GM19238 (cell line): Measurements from ENCODE around the gene SPATS2L.

Source experiments
- DNase-seq: peaks from one replicate; pipeline ENCODE4 v3.0.0; 2011; ENCODE audit warnings: low spot score; ENCODE audit not compliant: insufficient read length

The SPATS2L gene

DNA sequence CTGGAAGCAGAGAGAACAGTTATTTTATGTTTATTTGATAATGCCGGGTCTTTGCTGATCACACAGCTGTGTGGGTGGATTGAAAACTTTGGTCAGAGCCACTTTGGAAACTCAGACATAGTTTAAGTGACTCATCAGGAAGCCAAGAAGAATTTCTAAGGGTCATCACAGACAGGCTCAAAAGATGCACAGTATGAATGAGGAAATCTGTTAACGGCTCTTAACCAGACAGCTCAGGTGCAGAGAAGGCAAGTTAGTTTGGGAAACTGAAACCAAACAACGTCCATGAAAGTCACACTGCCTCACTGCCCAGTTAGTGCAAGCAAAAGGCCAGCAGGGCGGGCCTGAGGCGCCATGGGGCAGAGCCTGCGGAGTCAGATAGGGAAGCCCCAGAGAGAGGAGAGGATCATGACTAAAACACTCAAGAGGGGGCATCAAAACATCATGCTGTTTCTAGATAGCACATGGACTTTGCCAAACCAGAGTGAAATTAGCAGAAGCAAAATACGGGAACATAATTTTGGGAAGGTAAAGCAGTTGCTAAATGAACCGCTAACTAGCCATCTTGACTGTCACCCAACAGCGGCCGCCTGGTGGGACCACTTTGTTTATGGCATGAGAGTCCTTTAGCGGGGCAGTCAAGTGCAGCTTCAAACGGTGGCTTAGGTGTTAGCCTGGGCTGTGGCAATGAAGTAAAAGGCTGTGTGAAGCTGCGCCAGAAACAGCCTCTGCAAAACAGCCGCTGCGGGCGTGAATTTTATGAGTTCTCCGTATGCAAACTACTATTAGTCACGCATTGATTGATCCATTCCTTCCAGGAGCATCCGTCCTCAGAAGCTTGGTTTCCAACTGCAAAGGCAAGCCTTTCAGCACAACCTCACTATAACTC, 102.2 kb downstream of the SPATS2L start:
- no peak for DNase-seq

DNA sequence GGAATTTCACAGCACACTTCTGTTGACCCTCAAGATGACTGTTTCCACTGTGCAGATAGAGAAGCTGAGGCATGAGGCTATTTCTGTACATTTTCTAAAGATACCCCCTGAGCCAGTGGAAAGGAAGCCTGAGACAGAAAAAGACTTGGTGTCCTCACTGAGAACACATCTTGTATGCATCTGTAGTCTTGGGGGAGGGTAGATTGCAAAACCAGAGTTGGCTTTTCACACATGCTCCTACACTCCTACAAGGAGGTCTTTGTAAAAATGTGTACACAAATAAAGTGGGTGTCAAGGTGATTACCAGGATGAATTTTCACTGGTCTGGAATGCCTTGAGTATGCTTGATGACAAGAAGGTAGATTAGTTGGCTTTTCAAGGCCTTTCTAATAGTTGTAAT, 105.3 kb downstream of the SPATS2L start:
- no peak for DNase-seq

DNA sequence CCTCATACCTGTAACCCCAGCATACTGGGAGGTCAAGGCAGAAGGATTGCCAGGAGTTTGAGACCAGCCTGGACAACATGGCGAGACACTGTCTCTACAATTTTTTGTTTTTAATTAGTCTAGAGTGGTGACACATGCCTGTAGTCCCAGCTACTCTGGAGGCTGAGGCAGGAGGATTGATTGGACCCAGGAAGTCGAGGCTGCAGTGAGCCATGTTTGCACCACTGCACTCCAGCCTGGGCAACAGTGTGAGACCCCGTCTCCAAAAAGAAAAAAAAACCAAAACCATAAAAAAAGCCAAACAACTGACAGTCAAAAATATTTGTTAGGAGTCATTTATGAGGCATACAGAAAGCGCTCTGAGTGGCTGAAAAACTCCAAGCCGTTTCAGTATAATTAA, 107.9 kb downstream of the SPATS2L start:
- no peak for DNase-seq

DNA sequence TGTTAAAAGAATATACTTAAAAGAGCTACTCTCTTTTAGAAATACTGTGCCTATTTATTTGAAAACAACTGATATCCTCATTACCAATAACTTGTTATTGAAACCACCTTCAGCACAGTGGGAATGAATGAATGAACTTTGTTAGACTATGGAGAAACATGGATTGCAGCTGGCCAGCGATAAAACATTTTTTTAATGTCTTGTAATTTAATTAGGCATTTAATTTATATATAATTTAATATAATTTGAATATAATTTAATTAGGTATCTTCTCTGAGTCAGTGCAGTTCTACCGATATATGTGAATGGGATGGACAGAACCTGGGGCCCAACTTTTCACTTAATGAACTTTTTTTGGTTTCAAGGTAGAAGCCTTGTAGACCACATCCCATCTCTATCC, 109.0 kb downstream of the SPATS2L start:
- DNase-seq = no peak

DNA sequence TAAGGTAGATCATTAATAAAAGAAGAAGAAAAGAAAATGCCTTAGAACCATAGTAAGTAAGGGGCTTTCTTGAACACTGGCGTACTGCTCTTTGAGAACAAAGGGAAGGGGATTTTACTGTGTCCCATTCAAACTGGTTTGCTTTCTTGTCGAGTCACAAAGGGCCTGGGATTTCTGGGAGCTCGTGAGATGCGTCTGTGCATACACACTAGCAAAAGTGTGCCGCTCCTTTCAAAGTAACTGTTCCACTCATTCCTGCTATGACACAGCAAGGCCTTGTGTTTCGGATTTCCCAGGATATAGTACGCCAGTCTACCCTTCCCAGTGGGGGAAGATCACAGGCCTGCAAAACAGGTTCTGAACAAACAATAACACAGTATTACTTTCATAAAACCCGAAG, 110.4 kb downstream of the SPATS2L start:
- DNase-seq = no peak

DNA sequence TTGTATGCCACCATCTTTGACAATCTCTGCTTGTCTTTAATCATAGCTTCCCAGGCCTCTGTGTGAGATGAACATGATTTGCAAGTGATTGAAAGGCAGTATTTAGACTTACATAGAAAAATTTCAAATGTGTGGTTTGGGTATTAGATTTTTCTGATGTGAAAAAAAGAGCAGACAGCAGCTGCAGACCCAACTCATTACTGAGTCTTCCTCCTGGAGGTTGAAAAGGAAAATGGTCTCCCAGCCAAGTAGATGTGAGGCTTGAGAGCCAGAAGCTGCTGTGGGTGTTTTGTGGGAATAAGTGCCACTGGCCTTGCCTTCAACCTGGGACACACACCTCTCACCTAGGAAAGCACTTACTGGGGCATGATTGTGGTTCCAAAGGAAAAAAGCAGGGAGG, 110.9 kb downstream of the SPATS2L start:
- DNase-seq = no peak

DNA sequence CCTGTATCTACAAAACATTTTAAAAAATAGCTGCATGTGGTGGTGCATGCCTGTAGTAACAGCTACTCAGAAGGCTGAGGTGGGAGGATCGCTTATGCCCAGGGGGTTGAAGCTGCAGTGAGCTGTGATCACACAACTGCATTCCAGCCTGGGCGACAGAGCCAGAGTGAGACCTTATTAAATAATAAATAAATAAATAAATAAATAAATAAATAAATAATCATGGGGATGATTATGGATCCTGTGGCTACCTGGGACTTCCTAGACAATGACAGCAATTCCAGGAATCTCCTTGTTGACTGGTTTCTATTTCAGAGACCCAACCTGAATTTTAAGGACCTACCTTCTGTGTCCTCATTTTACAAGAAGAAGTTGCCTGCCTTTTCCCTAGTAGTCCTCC, 111.9 kb downstream of the SPATS2L start:
- no peak for DNase-seq

DNA sequence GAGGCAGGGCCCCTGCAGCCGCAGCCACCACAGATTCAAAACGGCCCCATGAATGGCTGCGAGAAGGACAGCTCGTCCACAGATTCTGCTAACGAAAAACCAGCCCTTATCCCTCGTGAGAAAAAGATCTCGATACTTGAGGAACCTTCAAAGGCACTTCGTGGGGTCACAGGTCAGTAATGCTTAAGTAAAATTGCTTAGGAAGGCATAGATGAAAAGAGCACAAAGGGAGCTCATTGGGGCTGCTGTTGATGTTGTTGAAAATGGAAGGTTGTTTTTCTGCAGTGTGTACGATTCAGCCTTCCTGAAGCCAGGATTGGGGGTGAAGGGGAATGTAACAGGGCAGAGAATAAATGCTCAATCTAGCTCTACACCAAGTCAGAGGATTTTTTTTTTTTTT, 112.8 kb downstream of the SPATS2L start:
- no peak for DNase-seq

DNA sequence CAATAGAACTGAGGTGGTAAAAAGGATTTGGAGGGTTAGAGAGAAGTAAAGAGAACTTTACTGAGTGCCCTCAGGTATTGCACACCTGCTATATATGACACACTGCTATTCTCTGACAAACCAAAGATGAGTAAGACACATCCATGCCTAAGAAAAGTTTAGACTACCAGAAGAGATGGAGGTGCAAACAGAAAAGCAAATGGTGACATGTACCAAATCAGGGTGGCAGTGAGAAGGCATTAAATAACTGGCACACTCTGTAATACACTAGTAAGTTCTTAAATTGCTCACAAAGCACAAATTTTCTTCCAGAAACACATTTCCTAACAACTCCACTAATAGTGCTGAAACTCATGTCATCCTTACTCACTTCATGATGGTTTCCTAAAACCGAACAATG, 114.8 kb downstream of the SPATS2L start:
- DNase-seq = no peak

DNA sequence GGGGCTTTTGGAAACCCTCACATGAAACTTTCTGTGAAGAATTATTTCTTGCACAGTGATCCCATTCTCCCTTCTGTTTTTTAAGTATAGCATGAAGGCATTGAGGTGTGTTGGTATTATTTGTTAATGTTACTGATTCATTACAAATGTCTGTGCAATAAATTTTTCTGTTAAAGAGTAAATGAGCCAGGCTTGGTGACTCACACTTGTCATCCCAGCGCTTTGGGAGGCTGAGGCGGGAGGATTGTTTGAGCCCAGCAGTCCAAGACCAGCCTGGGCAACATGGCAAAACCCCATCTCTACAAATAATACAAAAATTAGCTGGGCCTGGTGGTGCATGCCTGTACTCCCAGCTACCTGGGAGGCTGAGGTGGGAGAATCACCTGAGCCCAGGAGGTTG, 115.6 kb downstream of the SPATS2L start:
- DNase-seq = no peak

DNA sequence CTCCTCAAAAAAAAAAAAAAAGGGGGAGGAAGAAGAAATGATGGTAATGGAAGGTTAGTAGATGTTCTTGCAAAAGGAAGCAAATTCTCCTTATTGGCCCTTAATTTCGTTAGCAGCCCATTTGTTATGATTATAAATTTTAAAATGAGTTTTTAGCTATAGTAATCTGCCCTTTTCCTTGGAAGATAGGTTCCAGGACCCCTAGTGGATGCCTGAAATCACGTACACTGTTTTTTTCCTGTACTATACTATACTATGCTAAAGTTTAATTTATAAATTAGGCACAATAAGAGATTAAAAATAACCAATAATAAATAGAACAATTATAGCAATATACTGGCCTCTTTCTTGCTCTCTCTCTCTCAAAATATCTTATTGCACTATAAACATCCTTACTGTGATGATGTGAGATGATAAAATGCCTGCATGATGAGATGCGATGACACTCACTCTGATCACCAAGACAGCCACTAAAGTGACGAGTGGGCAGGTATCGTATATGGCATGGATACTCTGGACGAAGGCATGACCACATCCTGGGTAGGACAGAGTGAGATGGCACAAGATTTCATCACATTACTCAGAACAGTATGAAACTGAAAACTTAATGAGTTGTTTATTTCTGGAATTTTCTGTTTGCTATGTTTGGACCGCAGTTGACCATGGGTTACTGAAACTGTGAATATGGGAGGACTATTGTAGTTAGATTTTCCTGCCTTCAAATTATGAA, 116.2 kb downstream of the SPATS2L start:
- DNase-seq = no peak

DNA sequence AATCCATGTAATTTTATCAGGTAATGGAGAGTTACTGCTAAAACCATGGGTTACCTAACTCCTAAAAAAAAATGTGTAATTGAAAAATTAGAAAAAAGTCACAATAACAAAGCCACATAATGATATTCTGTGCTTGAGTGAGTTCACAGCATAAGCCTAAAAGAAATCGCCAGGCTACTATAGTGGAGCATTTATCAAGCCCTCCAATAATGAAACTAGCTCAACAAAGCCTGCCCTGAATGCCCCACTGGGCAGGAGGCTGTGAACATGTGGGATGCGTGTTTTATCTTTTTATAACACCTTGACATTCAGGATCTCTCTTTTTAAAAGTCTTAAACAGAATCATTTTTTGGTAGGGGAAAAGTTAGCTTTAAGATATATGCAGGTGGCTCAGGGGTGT, 117.0 kb downstream of the SPATS2L start:
- no peak for DNase-seq

DNA sequence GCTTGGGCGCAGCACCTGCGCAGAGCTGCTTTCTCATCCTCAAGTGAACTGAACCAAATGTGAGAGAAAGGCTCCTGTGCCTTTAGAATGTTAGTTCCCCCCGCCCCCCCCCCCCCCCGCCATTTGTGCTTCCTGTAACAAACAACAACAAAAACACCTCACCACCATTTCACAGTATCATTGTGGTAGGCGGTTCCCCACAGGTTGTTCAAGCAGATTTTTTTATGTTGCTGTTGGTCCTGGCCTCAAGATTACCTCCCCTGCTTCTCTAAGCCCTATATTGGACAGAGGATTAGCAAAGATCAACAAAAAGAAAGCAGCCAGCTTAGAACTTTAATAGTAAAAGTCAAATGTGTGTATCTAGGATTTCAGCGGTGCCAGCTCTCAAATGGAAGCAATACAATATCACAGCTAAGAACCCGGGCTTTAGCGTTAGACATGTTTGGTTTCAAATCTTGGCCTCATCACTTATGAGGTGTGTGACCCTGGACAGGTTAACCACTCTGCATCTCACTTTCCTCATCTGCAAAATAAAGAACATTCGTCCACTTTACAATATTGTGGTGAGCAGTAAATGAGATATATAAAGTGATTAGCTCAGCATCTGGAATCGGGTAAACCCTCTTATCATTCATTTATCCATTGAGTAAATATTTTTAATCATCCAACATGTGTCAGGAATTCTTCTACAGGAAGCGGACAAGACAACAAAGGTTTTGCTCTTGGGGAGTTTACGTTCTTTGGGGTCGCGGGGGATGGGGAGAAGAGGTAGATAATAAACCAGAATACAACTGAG, 118.7 kb downstream of the SPATS2L start:
- no peak for DNase-seq

DNA sequence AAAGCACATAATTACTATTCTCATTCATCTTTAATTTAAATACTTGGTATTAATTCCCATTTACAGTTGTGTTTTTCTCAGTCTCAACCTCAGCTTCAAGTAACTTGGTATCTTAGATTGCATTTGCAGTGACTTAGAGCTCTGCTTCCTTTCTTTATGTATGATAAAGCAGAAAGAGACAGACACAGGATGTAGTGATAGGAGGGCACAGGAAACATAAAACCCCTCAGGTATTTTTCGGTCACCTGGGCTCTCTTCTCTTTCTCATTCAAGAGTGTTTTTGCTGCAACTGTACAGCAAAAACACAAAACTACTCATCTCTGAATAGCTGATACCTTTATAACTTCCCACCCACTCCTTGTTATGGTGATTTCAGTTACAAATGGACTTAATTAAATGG, 120.3 kb downstream of the SPATS2L start:
- DNase-seq = no peak

DNA sequence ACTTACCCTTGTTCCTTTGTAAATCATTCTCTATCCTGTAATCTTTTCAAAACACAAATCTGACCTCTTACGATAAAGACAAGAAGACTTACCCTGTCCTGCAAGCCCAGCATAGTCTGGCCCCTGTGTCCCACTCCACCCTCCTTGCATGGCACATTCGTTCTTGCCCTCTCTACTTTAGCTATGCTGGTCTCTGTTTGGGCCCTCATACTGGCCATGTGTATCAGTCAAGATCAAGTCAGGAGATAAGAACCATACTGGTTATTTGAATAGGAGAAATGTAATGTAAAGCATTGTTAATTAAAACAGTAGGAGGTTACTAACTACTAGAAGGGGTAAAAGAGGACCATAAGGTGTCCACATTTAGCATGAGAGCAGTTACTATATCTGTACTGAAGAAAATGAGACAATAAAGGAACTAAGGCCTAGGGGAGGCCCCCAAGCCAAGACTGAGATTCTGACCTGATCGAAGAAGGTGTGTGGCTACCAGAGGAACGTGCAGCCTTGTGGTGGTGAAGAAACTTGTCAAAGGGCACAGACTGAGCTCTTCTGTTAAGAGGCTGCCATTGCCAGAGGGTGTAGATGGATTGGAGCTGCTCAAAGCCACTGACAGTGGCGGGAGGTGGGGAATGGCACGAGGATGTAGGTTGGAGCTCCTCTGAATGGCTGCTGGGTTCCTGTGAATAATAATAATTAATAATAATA, 122.6 kb downstream of the SPATS2L start:
- DNase-seq = no peak

DNA sequence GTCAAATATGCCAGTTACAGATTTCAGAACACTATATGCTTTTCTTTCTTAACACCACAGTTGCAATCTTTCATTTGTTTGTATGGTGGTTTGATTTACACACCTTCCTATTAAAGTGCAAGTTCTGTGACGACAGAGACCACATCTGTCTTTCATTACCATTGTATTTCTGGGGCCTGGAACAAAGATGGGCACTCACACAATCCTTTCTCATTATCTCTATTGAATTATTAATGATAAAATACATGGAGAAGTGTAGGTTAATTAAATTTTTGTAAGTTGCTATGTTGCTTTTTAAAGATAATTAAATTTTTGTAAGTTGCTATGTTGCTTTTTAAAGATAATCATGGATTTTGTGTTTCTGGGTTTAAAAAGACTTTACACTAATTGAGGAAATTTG, 123.5 kb downstream of the SPATS2L start:
- no peak for DNase-seq

DNA sequence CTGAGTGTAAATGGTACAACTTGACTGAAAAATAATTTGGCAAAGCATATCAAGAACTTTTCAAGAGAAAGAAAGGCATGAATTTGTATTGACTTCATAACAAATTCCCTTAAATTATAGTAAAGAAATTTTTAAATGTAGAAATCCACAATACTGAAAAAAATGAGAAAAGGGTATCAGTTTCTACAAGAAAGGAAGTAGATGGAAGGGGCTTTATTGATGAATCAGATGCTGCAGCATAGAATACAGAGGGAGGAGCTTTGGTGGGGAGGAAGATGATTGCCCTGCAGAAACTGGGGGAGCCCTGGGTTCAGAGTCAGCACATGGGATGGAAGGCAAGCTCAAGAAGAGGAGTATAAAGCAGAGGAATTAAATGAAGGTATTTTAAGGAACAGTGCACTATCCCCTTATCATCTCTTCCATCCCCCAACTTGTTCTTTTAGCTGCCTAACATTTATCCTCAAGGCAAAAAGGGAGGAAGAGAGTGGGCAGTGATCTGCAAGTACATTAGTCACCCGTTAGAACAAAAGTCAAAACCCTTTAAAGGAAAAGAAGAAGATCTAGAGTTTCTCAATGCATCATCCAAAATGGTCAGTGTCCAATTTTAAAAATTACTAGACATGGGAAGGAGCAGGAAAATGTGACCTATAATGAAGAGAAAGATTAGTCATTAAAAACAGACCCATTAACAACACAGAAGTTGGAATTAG, 125.7 kb downstream of the SPATS2L start:
- no peak for DNase-seq

DNA sequence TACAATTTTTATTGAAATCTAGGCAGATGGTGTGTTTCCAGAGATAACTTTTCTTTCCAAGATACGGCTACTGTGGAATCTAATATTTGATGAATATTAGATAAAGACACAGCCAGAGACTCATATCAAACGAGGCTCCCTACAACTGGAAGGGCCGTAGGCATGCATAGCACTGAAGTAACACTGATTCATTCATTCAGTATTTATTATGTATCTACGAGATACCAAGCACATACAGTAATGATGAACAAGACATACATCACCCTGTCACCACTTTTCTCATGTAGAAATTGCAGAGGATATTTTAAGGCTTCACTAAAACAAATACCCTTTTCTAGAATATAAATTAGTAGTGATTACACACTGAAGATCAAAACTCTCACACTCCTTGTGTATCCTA, 128.9 kb downstream of the SPATS2L start:
- no peak for DNase-seq

DNA sequence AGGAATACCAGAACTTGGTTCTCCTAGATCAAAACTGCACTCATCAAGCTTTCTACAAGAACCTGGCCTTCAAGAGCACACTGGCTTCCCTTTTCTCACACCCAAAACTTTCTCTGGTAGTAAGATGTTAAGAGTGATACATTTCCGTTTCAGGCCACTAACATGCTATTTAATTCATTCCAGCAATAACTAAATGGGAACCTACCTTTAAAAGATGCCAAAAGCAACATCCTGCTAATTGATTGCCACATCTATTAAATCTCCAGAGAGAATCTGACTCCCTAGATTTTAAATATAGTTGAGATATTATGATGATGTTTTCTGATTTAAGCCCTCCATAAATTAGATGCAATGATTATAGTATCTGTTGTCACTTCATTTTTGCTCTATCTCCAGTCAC, 131.8 kb downstream of the SPATS2L start:
- no peak for DNase-seq

DNA sequence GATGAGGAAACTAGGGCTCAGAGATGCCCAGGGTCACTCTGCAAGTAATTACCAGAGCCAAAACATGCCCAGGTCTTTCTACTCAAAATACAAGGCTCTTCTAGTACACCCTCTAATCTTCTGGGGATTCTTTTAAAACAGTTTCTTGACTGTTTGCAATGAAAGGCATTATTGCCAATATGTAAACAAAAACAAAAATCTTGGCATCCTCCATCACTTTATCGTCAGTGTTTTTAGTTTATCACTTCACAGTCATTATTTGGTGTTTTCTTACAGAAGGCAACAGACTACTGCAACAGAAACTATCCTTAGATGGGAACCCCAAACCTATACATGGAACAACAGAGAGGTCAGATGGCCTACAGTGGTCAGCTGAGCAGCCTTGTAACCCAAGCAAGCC, 132.4 kb downstream of the SPATS2L start:
- DNase-seq = no peak

DNA sequence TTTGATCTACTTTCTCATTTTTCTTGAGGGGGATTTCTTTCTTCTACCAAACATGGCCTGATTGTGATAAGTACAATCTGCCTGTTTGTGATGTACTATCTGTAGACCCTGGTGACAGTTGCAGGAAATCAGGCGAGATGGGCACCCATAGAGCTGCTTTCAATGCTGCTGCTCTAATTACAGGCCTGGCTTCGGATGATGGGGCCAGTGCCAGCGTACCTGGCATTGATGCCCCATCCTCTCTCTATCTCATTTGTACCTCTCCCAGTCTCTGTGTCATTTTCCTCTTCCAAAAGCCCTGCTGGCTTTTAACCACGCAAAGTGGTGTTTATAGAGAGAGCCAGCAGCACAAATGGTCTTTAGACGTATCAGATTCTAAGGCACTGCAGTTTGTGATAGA, 133.5 kb downstream of the SPATS2L start:
- DNase-seq = no peak
